HepG2 (cell line): ENCODE measurements around the gene PANX1. TPM values are rescaled to one million over a fixed set of nuclear protein-coding genes. Genes with fewer than 3 reads are reported as not detected.

ENCODE experiments used
- polyA plus RNA-seq, 8 experiments: library from polyadenylated mRNA; depleted of rRNA in 3 of 8; stranded (reverse) in 7 of 8; unstranded in 1 of 8; fragments of >200 nt; fragmentation: Illumina TruSeq in 4 of 8; extraction: Trizol in 4 of 8; gene quantifications; 2 replicates each; pipeline versions ENCODE4 v1.2.1 to v1.2.3, GENCODE V29; 2011 to 2016; ENCODE audit warnings: low read depth in 4 of 8, missing spikeins in 1 of 8, mixed read lengths in 1 of 8; ENCODE audit not compliant: insufficient read depth in 1 of 8
- total RNA-seq, 5 experiments: library from RNA; depleted of rRNA; stranded (reverse); fragments of >200 nt; fragmentation: Illumina TruSeq; extraction: Trizol; gene quantifications; 2 replicates each; pipeline ENCODE4 v1.2.3, GENCODE V29; 2016; ENCODE audit warnings: low read depth in 1 of 5

PANX1 gene
- total and polyA plus RNA-seq, 2 of the 13 experiments (the other 11 are each of a cell fraction or from before 2014, with no cell fraction given): 8.3 to 24.8 TPM

Other genes starting within 250 kb of the PANX1 start
- 0.04 and 0.07 TPM in 2 replicates for gene HEPHL1, start 107.5 kb upstream of the PANX1 start, total RNA-seq (2016; rRNA removed; fragmentation: Illumina TruSeq; extraction: Trizol)
- gene HEPHL1, start 107.5 kb upstream of the PANX1 start, polyA plus RNA-seq (2011; rRNA removed): 0.05 and 0.10 TPM in 2 replicates
- not detected in 2 replicates for gene IZUMO1R, start 175.7 kb downstream of the PANX1 start, total RNA-seq (2016; rRNA removed; fragmentation: Illumina TruSeq; extraction: Trizol)
- gene IZUMO1R, start 175.7 kb downstream of the PANX1 start, polyA plus RNA-seq (2011; rRNA removed): 0.12 TPM in 1 of 2 replicates, not detected in the other